ENCODE results near the gene MFSD2A.

MFSD2A gene

DNA sequence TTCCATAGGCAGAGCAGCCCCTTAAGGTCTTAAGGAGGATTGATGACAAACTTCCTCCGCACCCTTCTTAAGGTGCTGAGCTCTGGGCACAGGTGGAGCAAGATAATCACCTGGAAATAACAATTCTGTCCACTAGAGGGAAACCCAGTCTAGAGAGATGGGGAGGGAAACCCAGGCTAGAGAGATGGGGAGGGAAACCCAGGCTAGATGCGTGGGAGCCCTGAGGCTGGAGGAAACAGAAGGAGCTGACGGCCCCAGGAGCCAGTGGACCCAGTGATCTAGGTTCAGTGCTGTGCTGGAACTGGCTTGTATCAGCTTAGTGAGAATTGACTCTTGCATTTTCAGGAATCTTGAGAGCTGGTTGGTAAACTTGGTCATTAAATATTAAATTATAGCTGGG is 35.4 kb upstream of the MFSD2A start:
- no peak for TF ChIP-seq Cebpa-rat (IDR thresholded peaks at IDR 0.05)
- Histone ChIP-seq H3K9me3 (replicated peaks in 1 of 11) (no peaks in the 10 kb centered on the region), H3K4me1 (peaks cover 0 to 4% (median 0%) of the 10 kb centered on the region in 10 experiments; a peak in 3 of 20 replicates), H3K9ac (no peak overlapping the region), H3K27ac (no peak overlapping the region), H3K36me3 (no peaks in the 10 kb centered on the region), H3K4me2 (no peak overlapping the region; a peak in 1 of 22 replicates), H4K20me1 (no peaks in the 10 kb centered on the region), H3K27me3 (no peaks in the 10 kb centered on the region), H3K4me3 (no peak overlapping the region)

DNA sequence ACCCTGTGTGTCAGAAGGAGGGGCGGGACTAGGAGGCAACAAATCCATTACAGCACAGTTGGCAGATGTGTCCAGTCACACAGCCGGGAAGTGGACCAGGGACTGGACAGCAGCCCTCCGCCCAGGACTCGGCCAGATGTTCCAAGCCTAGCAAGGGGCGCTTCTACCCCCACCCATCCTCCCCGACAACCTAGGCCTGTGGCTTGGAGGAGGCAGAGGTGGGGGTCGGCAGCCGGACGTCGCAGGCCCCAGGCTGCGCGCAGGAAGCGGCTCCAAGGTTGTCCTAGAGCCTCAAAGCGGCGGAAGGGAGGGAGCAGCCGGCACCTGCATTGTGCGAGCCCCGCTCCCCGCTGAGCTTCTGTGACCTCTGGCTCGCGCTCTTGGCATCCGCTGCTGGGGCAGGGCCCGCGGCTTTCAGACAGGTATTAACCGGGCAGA is 32.7 kb upstream of the MFSD2A start:
- no peaks in the 10 kb centered on the region for H3K9me3 ChIP-seq (replicated peaks in 1 of 11)
- no peak overlapping the region for H3K27ac ChIP-seq
- no peak overlapping the region for H3K4me2 ChIP-seq
- H3K4me3 ChIP-seq, result no peak overlapping the region
- no peaks in the 10 kb centered on the region for H4K20me1 ChIP-seq
- peaks cover 19 to 24% (median 20%) of the 10 kb centered on the region in 10 experiments for H3K4me1 ChIP-seq
- H3K9ac ChIP-seq, result no peak overlapping the region
- no peaks in the 10 kb centered on the region for H3K36me3 ChIP-seq
- no peaks in the 10 kb centered on the region for H3K27me3 ChIP-seq
- no peak for TF ChIP-seq Cebpa-rat (IDR thresholded peaks at IDR 0.05)

DNA sequence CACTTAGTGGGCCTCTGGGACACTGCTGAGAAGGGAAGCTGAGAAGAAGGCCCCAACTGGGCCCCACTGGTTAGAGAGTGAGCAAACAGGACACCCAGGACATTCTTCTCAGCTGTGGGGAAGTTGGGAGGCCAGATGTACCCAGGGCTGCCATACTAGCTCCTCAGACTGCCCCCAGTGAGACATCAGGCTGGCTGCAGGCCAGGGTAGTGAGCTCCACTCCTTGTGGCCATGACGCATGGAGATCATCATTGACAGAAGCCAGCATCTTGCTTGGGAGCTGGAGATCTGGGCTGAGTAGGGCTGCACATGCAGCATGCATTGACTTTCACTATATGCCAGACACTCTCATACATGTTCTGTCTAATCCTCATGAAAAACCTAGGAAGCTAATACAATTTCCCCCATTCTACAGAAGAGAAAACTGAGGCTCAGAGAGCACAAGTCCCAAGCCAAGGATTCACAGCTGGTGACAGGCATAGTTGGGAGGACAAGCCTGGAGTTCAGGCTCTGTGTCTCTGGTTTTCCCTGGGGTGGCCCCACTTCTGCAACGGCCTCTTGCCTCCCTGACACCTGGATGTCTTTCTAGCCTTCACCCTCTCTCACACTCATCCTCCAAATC is 29.1 kb upstream of the MFSD2A start:
- H3K4me2 ChIP-seq, result peak overlapping the region; percentile 42 to 78 (median 61)
- peaks cover 22 to 33% (median 27%) of the 10 kb centered on the region in 10 experiments for H3K4me1 ChIP-seq
- H3K27ac ChIP-seq, result peak overlapping the region in 7 of 11 experiments; percentile 11 to 71 (median 61); a peak in 12 of 22 replicates
- no peaks in the 10 kb centered on the region for H4K20me1 ChIP-seq
- no peaks in the 10 kb centered on the region for H3K9me3 ChIP-seq (replicated peaks in 1 of 11)
- H3K9ac ChIP-seq, result peak overlapping the region in 5 of 11 experiments; percentile 38 to 60 (median 44); a peak in 7 of 22 replicates
- no peaks in the 10 kb centered on the region for H3K27me3 ChIP-seq
- no peak overlapping the region for H3K4me3 ChIP-seq
- no peaks in the 10 kb centered on the region for H3K36me3 ChIP-seq
- no peak for TF ChIP-seq Cebpa-rat (IDR thresholded peaks at IDR 0.05)

DNA sequence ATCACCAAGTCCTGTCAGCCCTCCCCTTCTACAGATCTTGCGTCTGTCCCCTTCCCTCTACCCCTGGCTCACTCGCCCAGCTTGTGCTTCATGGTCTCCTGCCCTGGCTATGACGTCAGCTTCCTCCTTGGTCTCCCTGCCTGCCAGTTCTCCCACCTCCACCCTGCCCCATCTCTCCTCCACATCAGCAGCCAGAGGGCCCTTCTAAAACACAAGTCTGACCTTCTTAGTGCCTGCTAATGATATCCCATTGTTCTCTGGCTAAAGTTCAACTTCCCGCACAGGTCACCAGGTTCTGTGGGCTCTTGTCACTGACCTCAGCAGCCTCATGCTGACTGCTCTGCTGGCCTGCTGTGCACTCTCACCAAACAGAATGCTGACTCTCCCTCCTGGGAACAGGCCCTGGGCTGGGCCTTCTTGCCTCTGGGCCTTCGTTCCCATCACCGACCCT is 28.6 kb upstream of the MFSD2A start:
- Histone ChIP-seq H3K9me3 (replicated peaks in 1 of 11) (no peaks in the 10 kb centered on the region), H4K20me1 (no peaks in the 10 kb centered on the region), H3K9ac (peak overlapping the region in 7 of 11 experiments; percentile 38 to 65 (median 44); a peak in 13 of 22 replicates), H3K36me3 (no peaks in the 10 kb centered on the region), H3K4me3 (no peak overlapping the region), H3K4me1 (peaks cover 22 to 33% (median 27%) of the 10 kb centered on the region in 10 experiments), H3K4me2 (peak overlapping the region; percentile 42 to 78 (median 61)), H3K27ac (peak overlapping the region in 8 of 11 experiments; percentile 47 to 71 (median 60); a peak in 16 of 22 replicates), H3K27me3 (no peaks in the 10 kb centered on the region)
- no peak for TF ChIP-seq Cebpa-rat (IDR thresholded peaks at IDR 0.05)

DNA sequence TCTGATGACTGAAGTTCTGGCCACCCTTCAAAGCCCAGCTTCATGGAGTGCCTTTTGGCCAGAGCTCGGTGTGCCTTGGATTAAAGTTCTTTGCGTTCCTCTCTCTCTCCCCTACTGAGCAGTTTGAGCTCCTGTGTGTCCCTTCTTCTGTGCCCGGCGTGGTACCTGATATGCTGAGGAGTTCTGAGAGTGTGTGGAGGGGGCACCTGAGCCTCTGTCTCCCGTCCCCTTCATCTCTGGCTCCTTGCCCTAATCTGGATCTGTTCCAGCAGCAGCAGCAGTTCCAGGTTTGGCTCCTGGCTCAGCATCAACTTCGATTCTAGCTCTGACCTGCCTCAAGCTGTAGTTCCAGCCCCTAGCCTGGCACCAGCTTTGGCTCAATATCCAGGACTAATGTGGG is 28.1 kb upstream of the MFSD2A start:
- H3K9me3 ChIP-seq (replicated peaks in 1 of 11), result no peaks in the 10 kb centered on the region
- H4K20me1 ChIP-seq, result no peaks in the 10 kb centered on the region
- H3K27me3 ChIP-seq, result no peaks in the 10 kb centered on the region
- H3K4me2 ChIP-seq, result peak overlapping the region; percentile 42 to 78 (median 61)
- H3K36me3 ChIP-seq, result no peaks in the 10 kb centered on the region
- H3K4me3 ChIP-seq, result no peak overlapping the region
- no peak for TF ChIP-seq Cebpa-rat (IDR thresholded peaks at IDR 0.05)
- H3K9ac ChIP-seq, result peak overlapping the region in 7 of 11 experiments; percentile 38 to 65 (median 44); a peak in 14 of 22 replicates
- peaks cover 22 to 33% (median 27%) of the 10 kb centered on the region in 10 experiments for H3K4me1 ChIP-seq
- H3K27ac ChIP-seq, result peak overlapping the region in 8 of 11 experiments; percentile 47 to 71 (median 60); a peak in 16 of 22 replicates

DNA sequence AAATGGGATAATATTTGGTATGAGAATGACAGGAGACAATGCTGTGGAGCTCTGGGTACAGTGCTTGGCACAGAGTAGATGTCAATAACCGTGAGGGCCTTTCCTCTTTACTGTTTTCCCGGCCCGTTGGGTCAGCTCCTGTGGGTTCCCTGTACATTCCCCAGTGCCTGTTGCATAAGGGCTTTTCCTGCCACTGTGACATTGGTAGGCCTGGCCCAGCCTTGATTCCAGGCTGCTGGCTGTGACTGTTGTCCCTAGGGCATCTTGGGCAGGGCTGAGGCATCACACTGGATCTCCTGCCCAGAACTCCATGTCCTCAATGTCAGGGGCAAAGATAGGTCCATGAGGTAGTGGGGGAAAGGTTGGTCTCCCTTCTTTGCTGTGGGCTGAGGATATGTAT is 27.4 kb upstream of the MFSD2A start:
- peaks cover 22 to 33% (median 27%) of the 10 kb centered on the region in 10 experiments for H3K4me1 ChIP-seq
- no peak overlapping the region for H3K4me3 ChIP-seq
- no peaks in the 10 kb centered on the region for H4K20me1 ChIP-seq
- H3K27me3 ChIP-seq, result no peaks in the 10 kb centered on the region
- H3K9me3 ChIP-seq (replicated peaks in 1 of 11), result no peaks in the 10 kb centered on the region
- no peaks in the 10 kb centered on the region for H3K36me3 ChIP-seq
- TF ChIP-seq Cebpa-rat (IDR thresholded peaks at IDR 0.05), result no peak
- peak overlapping the region in 8 of 11 experiments; percentile 9 to 71 (median 54); a peak in 12 of 22 replicates for H3K27ac ChIP-seq
- 0 out of 22 replicates have a peak overlapping the region, but pooled peaks of 1 of the 11 experiments have one; percentile 65 for H3K9ac ChIP-seq
- H3K4me2 ChIP-seq, result peak overlapping the region in 10 of 11 experiments; percentile 42 to 78 (median 63); a peak in 19 of 22 replicates

DNA sequence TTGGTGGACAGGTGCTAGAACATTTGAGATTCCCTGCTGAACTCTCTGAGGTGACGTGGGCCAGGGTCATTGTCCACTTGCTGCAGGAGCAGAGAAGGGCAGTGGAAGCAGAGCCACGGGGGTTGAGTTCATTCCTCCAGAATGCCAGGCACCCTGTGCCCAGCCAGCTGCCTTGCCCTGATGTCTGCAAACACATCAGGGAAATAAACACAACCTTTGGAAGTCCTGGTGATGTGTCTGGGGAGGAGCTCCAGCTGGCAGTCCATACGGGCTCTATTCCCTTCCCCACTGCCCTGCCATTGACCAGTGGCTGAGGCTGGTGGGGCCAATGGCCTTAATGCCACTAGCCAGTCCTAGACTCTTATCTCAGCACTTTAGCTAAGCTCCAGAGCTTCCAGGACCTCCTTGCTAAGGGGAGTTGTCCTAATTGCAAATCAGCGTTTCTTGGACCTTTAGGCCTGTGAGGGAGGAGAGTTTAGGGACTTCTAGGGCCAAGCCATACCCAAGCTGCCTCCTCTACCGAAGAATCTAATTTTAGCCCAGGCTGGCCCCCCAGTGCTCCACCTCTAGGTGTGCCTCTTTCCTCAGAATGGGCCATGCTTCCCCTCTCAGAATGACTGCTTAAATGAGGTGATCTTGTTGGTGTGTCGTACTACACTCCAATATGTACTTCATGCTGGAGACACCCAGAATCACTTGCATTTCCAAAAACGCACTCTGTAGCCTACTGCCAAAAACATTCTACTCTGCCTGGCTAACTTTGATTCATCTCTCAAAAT is 25.9 kb upstream of the MFSD2A start:
- Histone ChIP-seq H3K27me3 (no peaks in the 10 kb centered on the region), H3K9me3 (replicated peaks in 1 of 11) (no peaks in the 10 kb centered on the region), H3K27ac (no peak overlapping the region), H3K4me3 (no peak overlapping the region), H3K9ac (no peak overlapping the region), H3K4me2 (no peak overlapping the region), H4K20me1 (no peaks in the 10 kb centered on the region), H3K36me3 (no peaks in the 10 kb centered on the region), H3K4me1 (peaks cover 22 to 39% (median 33%) of the 10 kb centered on the region in 10 experiments)
- TF ChIP-seq Cebpa-rat (IDR thresholded peaks at IDR 0.05), result no peak

DNA sequence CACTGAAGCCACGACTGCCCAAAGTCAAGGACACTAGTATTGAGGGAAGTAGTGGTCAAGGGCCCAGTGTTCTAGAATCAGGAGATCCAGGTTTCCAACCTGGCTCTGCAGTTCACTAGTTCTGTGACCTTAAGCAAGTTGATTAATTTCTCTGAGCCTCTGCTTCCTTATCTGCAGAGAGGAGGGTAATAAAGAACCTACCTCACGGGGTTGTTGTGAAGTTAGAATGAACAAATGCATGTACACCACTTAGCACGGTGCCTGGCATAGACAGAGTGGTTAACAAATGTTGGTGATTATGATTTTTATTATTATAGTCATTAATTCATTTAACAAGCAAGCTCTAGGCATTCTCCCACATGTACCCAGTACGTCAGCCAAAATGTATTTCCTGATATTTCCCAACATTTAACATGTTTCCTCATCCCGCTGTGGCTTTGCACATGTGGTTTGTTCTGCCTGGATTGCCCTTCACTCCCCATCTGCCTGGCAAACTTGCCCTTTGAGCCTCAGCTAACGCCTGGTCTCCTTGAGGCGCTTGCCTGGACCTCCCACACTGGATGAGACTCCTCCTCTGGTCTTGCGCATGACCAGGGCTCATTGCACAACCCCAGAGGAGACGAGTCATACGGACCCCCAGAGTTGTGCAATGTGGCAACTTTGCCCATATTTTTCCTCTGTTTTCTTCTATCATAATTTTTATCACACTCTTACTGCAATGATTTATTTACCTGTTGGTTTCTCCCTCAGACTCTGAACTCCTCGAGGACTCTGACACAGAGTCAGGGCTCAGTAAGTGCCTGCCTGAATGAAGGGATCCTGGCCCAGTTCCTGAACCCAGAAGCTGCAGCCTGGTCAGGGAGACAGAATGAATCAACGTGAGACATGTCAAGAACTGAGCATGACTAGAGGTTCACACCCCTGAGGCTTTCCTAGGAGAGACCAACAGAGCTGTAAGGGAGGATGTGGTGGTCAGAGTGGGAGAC is 20.7 kb upstream of the MFSD2A start:
- Histone ChIP-seq H3K4me1 (peaks cover 0 to 49% (median 33%) of the 10 kb centered on the region in 10 experiments; a peak in 17 of 20 replicates), H3K36me3 (no peaks in the 10 kb centered on the region), H3K9ac (peak overlapping the region in 7 of 11 experiments; percentile 18 to 46 (median 29); a peak in 9 of 22 replicates), H3K9me3 (replicated peaks in 1 of 11) (peaks cover 0 to 18% (median 3%) of the 10 kb centered on the region in 11 experiments; a peak in 9 of 22 replicates), H3K4me3 (no peak overlapping the region), H3K27ac (peak overlapping the region in 9 of 11 experiments; percentile 37 to 74 (median 70); a peak in 17 of 22 replicates), H4K20me1 (no peaks in the 10 kb centered on the region), H3K4me2 (peak overlapping the region in 9 of 11 experiments; percentile 24 to 63 (median 54); a peak in 15 of 22 replicates), H3K27me3 (no peaks in the 10 kb centered on the region)
- TF ChIP-seq Cebpa-rat (IDR thresholded peaks at IDR 0.05), result peak; percentile 34 to 95 (median 91); a peak in 20 of 22 replicates

Data from BLaER1 treated with 17β-estradiol and CSF1 and Interleukin-3, amounts not matched to agents 10 nM and 100 nM (cell line).